ENCODE data around the gene GNG13. TPM values are rescaled to one million over a fixed set of nuclear protein-coding genes. Genes with fewer than 3 reads are reported as not detected.

Gene GNG13
- total RNA-seq, 3 donors from 2014 or later (not counting 1 experiment from before 2014, with no cell fraction given), result not detected

GRCh38 chr16:842711-843560 is 42.4 kb upstream of the GNG13 start:
- Histone ChIP-seq H3K36me3 (ENCODE audit: control insufficient read depth, insufficient read depth, low read length) (no peaks in the 10 kb centered on the region), H3K9me3 (ENCODE audit: control insufficient read depth, insufficient read depth, low read length) (no peaks in the 10 kb centered on the region), H3K27ac (ENCODE audit: low read length) (no peak overlapping the region), H3K27me3 (ENCODE audit: control insufficient read depth, insufficient read depth, low read length) (no peaks in the 10 kb centered on the region), H3K4me1 (ENCODE audit: control insufficient read depth, insufficient read depth, low read length) (no peaks in the 10 kb centered on the region), H3K4me3 (ENCODE audit: low read length) (no peak overlapping the region)
- intact Hi-C loops (cut with micrococcal nuclease), result no loop called here
- Mint-ChIP-seq H3K36me3 (no peaks in the 10 kb centered on the region), H3K27ac (no peak overlapping the region), H3K4me3 (no peak overlapping the region), H3K9me3 (no peaks in the 10 kb centered on the region), H3K27me3 (ENCODE audit: low read depth in 2 of 2) (no peaks in the 10 kb centered on the region), H3K4me1 (no peaks in the 10 kb centered on the region)
- DNase-seq (no peak), ATAC-seq (no peak)
- WGBS (ENCODE audit: insufficient coverage), result 85% methylated on average over 33 of the region's 33 CpGs
- TF ChIP-seq, protein P1, sequence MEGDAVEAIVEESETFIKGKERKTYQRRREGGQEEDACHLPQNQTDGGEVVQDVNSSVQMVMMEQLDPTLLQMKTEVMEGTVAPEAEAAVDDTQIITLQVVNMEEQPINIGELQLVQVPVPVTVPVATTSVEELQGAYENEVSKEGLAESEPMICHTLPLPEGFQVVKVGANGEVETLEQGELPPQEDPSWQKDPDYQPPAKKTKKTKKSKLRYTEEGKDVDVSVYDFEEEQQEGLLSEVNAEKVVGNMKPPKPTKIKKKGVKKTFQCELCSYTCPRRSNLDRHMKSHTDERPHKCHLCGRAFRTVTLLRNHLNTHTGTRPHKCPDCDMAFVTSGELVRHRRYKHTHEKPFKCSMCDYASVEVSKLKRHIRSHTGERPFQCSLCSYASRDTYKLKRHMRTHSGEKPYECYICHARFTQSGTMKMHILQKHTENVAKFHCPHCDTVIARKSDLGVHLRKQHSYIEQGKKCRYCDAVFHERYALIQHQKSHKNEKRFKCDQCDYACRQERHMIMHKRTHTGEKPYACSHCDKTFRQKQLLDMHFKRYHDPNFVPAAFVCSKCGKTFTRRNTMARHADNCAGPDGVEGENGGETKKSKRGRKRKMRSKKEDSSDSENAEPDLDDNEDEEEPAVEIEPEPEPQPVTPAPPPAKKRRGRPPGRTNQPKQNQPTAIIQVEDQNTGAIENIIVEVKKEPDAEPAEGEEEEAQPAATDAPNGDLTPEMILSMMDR (IDR thresholded peaks at IDR 0.05), result no peak

DNA sequence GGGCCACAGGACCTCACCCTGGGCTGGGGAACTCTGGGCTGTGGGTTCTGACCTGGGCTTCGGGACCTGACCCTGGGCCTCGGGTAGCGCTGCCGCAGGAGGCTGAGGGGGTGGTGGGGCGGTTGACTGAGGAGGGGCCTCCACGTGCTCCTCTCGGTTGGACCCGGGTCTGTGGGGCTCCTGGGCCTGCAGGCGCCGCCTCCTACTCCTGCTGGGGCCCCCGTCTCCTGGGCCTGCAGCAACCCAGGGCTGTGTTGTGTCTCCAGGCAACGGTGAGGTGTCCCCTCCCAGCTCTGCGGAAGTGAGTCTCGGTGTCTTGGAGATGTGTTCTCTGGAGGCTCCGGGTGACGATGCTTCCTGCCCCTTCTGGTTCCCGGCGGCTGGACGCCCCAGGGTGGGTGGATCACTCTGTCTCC is 41.5 kb upstream of the GNG13 start:
- Histone ChIP-seq H3K4me1 (ENCODE audit: control insufficient read depth, insufficient read depth, low read length) (no peaks in the 10 kb centered on the region), H3K27ac (ENCODE audit: low read length) (no peak overlapping the region), H3K36me3 (ENCODE audit: control insufficient read depth, insufficient read depth, low read length) (no peaks in the 10 kb centered on the region), H3K27me3 (ENCODE audit: control insufficient read depth, insufficient read depth, low read length) (no peaks in the 10 kb centered on the region), H3K4me3 (ENCODE audit: low read length) (no peak overlapping the region), H3K9me3 (ENCODE audit: control insufficient read depth, insufficient read depth, low read length) (peaks cover 2% of the 10 kb centered on the region)
- ATAC-seq (no peak), DNase-seq (no peak)
- no peak overlapping the region for H3K27ac Mint-ChIP-seq
- no peaks in the 10 kb centered on the region for H3K9me3 Mint-ChIP-seq
- no peaks in the 10 kb centered on the region for H3K4me1 Mint-ChIP-seq
- H3K27me3 Mint-ChIP-seq (ENCODE audit: low read depth in 2 of 2), result no peaks in the 10 kb centered on the region
- intact Hi-C loops (cut with micrococcal nuclease), result no loop called here
- 80% methylated on average over 19 of the region's 19 CpGs for WGBS (ENCODE audit: insufficient coverage)
- no peaks in the 10 kb centered on the region for H3K36me3 Mint-ChIP-seq
- TF ChIP-seq, protein P1 (IDR thresholded peaks at IDR 0.05), result no peak
- no peak overlapping the region for H3K4me3 Mint-ChIP-seq

DNA sequence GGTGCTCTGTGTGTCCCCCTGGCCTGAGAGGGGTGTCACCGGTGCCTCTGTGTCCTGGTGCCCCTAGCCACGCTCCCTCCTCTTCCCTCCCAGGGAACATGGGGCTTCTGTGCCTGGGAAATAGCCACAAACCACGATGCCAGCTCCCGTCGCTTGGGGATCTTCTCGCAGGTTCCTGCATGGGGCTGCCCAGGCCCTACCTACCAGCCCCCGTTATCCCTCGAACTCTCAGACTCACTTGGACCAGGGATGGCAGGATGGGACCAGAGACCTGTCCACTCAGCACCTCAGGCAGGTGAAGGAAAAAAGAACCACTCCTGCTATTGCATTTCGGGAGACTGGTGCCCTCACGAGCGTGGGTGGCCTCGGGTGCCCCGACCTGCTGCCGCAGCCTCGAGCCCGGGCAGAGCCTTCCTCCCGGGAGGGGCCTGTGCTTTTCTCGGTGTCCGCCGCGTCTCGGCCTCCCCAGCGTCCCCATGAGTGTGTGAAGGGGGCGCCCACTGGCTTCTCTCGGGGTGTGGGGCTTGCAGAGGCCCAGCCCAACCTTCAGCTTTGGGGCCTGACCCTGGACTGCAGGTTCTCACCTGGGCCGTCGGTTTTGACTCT is 41.0 kb upstream of the GNG13 start:
- Histone ChIP-seq H3K9me3 (ENCODE audit: control insufficient read depth, insufficient read depth, low read length) (peaks cover 6% of the 10 kb centered on the region), H3K27me3 (ENCODE audit: control insufficient read depth, insufficient read depth, low read length) (no peaks in the 10 kb centered on the region), H3K4me1 (ENCODE audit: control insufficient read depth, insufficient read depth, low read length) (no peaks in the 10 kb centered on the region), H3K4me3 (ENCODE audit: low read length) (no peak overlapping the region), H3K36me3 (ENCODE audit: control insufficient read depth, insufficient read depth, low read length) (no peaks in the 10 kb centered on the region), H3K27ac (ENCODE audit: low read length) (no peak overlapping the region)
- 91% methylated on average over 27 of the region's 27 CpGs for WGBS (ENCODE audit: insufficient coverage)
- no peaks in the 10 kb centered on the region for H3K36me3 Mint-ChIP-seq
- H3K27me3 Mint-ChIP-seq (ENCODE audit: low read depth in 2 of 2), result no peaks in the 10 kb centered on the region
- TF ChIP-seq, protein P1 (IDR thresholded peaks at IDR 0.05), result no peak
- DNase-seq (no peak), ATAC-seq (no peak)
- no peak overlapping the region for H3K27ac Mint-ChIP-seq
- intact Hi-C loops (cut with micrococcal nuclease), result no loop called here
- peaks cover 0 to under 1% of the 10 kb centered on the region in 2 donors for H3K9me3 Mint-ChIP-seq
- no peak overlapping the region for H3K4me3 Mint-ChIP-seq
- no peaks in the 10 kb centered on the region for H3K4me1 Mint-ChIP-seq
